ENCODE data around the gene KCNC1.
A peak's percentile ranks its signal among the peaks of the same experiment; 100 is the strongest.

Gene KCNC1
- 0 to 0.10 (median 0) reads per million in 9 experiments for total RNA-seq

GRCh38 chr11:17734418-17734911, at the start of gene KCNC1:
Gene KCNC1, plus strand, starts transcription at chr11:17734781. Its CDS starts 1,222 bp downstream, at chr11:17736003.
- ATAC-seq (replicated peaks) = no peak
- no peaks in the 10 kb centered on the region for H3K9me3 Mint-ChIP-seq
- no peak for DNase-seq

GRCh38 chr11:17686231-17686980, 48.2 kb upstream of the KCNC1 start:
- H3K27me3 Mint-ChIP-seq = peaks cover 32 to 49% of the 10 kb centered on the region in 2 donors
- no peaks in the 10 kb centered on the region for H3K36me3 Mint-ChIP-seq (ENCODE audit: insufficient read depth)

More at GRCh38 chr11:17734418-17734911, at the start of gene KCNC1:
- H3K4me1 Mint-ChIP-seq (ENCODE audit: low read depth in 2 of 2) = peaks cover 0 to 3% of the 10 kb centered on the region in 2 donors
- no peak within 1 kb of the TSS for H3K27ac Mint-ChIP-seq
- peak within 1 kb of the TSS; percentile 58 to 75 for H3K4me3 Mint-ChIP-seq
- peaks cover 4% of the 10 kb centered on the region for H3K36me3 Mint-ChIP-seq (ENCODE audit: insufficient read depth)
- peaks cover 55 to 62% of the 10 kb centered on the region in 2 donors for H3K27me3 Mint-ChIP-seq

GRCh38 chr11:17687946-17688670, 46.5 kb upstream of the KCNC1 start:
- ATAC-seq (replicated peaks) = no peak
- no peak for DNase-seq
- no peaks in the 10 kb centered on the region for H3K36me3 Mint-ChIP-seq (ENCODE audit: insufficient read depth)
- no peak overlapping the region for H3K4me3 Mint-ChIP-seq
- H3K27me3 Mint-ChIP-seq = peaks cover 34 to 48% of the 10 kb centered on the region in 2 donors
- no peak overlapping the region for H3K27ac Mint-ChIP-seq
- no peaks in the 10 kb centered on the region for H3K9me3 Mint-ChIP-seq
- H3K4me1 Mint-ChIP-seq (ENCODE audit: low read depth in 2 of 2) = no peaks in the 10 kb centered on the region

More at GRCh38 chr11:17686231-17686980, 48.2 kb upstream of the KCNC1 start:
- DNase-seq (no peak), ATAC-seq (replicated peaks) (no peak)
- Mint-ChIP-seq H3K4me3 (no peak overlapping the region), H3K9me3 (no peaks in the 10 kb centered on the region), H3K27ac (no peak overlapping the region), H3K4me1 (ENCODE audit: low read depth in 2 of 2) (no peaks in the 10 kb centered on the region)

- Mint-ChIP-seq H3K27ac (no peak overlapping the region), H3K36me3 (ENCODE audit: insufficient read depth) (no peaks in the 10 kb centered on the region), H3K4me3 (no peak overlapping the region), H3K9me3 (no peaks in the 10 kb centered on the region), H3K27me3 (peaks cover 49 to 52% of the 10 kb centered on the region in 2 donors), H3K4me1 (ENCODE audit: low read depth in 2 of 2) (peaks cover 0 to 2% of the 10 kb centered on the region in 2 donors)
- ATAC-seq (replicated peaks) = no peak
- no peak for DNase-seq
These were observed 43.0 kb upstream of the KCNC1 start for GRCh38 chr11:17691550-17691949.

GRCh38 chr11:17691976-17692375, 42.6 kb upstream of the KCNC1 start:
- H3K4me3 Mint-ChIP-seq = no peak overlapping the region
- H3K36me3 Mint-ChIP-seq (ENCODE audit: insufficient read depth) = no peaks in the 10 kb centered on the region
- ATAC-seq (replicated peaks) = no peak
- H3K27me3 Mint-ChIP-seq = peaks cover 52 to 53% of the 10 kb centered on the region in 2 donors
- H3K27ac Mint-ChIP-seq = no peak overlapping the region
- no peaks in the 10 kb centered on the region for H3K9me3 Mint-ChIP-seq
- peaks cover 0 to 2% of the 10 kb centered on the region in 2 donors for H3K4me1 Mint-ChIP-seq (ENCODE audit: low read depth in 2 of 2)
- DNase-seq = no peak

GRCh38 chr11:17692931-17693330, 41.6 kb upstream of the KCNC1 start:
- peaks cover 55 to 63% of the 10 kb centered on the region in 2 donors for H3K27me3 Mint-ChIP-seq
- peaks cover 0 to 2% of the 10 kb centered on the region in 2 donors for H3K4me1 Mint-ChIP-seq (ENCODE audit: low read depth in 2 of 2)
- no peaks in the 10 kb centered on the region for H3K9me3 Mint-ChIP-seq

GRCh38 chr11:17693531-17693930, 41.0 kb upstream of the KCNC1 start:
- Mint-ChIP-seq H3K27me3 (peaks cover 55 to 69% of the 10 kb centered on the region in 2 donors), H3K27ac (no peak overlapping the region), H3K4me1 (ENCODE audit: low read depth in 2 of 2) (peaks cover 0 to 2% of the 10 kb centered on the region in 2 donors), H3K36me3 (ENCODE audit: insufficient read depth) (no peaks in the 10 kb centered on the region), H3K9me3 (no peaks in the 10 kb centered on the region), H3K4me3 (no peak overlapping the region)
- no peak for DNase-seq
- no peak for ATAC-seq (replicated peaks)

More at GRCh38 chr11:17692931-17693330, 41.6 kb upstream of the KCNC1 start:
- Mint-ChIP-seq H3K36me3 (ENCODE audit: insufficient read depth) (no peaks in the 10 kb centered on the region), H3K27ac (no peak overlapping the region), H3K4me3 (no peak overlapping the region)
- ATAC-seq (replicated peaks) (no peak), DNase-seq (no peak)

- ATAC-seq (replicated peaks) (no peak), DNase-seq (no peak)
- H3K4me3 Mint-ChIP-seq = no peak overlapping the region
- no peak overlapping the region for H3K27ac Mint-ChIP-seq
- peaks cover 0 to 2% of the 10 kb centered on the region in 2 donors for H3K4me1 Mint-ChIP-seq (ENCODE audit: low read depth in 2 of 2)
- H3K9me3 Mint-ChIP-seq = no peaks in the 10 kb centered on the region
- no peaks in the 10 kb centered on the region for H3K36me3 Mint-ChIP-seq (ENCODE audit: insufficient read depth)
- peaks cover 55 to 80% of the 10 kb centered on the region in 2 donors for H3K27me3 Mint-ChIP-seq
These were observed 40.0 kb upstream of the KCNC1 start for GRCh38 chr11:17694494-17695110.

- H3K4me3 Mint-ChIP-seq = no peak overlapping the region
- peaks cover 55 to 81% of the 10 kb centered on the region in 2 donors for H3K27me3 Mint-ChIP-seq
- ATAC-seq (replicated peaks) = no peak
- H3K27ac Mint-ChIP-seq = no peak overlapping the region
- H3K4me1 Mint-ChIP-seq (ENCODE audit: low read depth in 2 of 2) = peaks cover 0 to 2% of the 10 kb centered on the region in 2 donors
- no peak for DNase-seq
- H3K9me3 Mint-ChIP-seq = no peaks in the 10 kb centered on the region
- no peaks in the 10 kb centered on the region for H3K36me3 Mint-ChIP-seq (ENCODE audit: insufficient read depth)
These were observed 38.8 kb upstream of the KCNC1 start for GRCh38 chr11:17695454-17696441.

- H3K4me1 Mint-ChIP-seq (ENCODE audit: low read depth in 2 of 2) = peaks cover 0 to 2% of the 10 kb centered on the region in 2 donors
- H3K36me3 Mint-ChIP-seq (ENCODE audit: insufficient read depth) = no peaks in the 10 kb centered on the region
- no peak overlapping the region for H3K4me3 Mint-ChIP-seq
- peaks cover 51 to 84% of the 10 kb centered on the region in 2 donors for H3K27me3 Mint-ChIP-seq
- DNase-seq (no peak), ATAC-seq (replicated peaks) (no peak)
- H3K9me3 Mint-ChIP-seq = no peaks in the 10 kb centered on the region
- no peak overlapping the region for H3K27ac Mint-ChIP-seq
These were observed 37.8 kb upstream of the KCNC1 start for GRCh38 chr11:17696741-17697140.

- Mint-ChIP-seq H3K27me3 (peaks cover 45 to 78% of the 10 kb centered on the region in 2 donors), H3K4me1 (ENCODE audit: low read depth in 2 of 2) (peaks cover 0 to 2% of the 10 kb centered on the region in 2 donors), H3K36me3 (ENCODE audit: insufficient read depth) (no peaks in the 10 kb centered on the region), H3K4me3 (no peak overlapping the region), H3K27ac (no peak overlapping the region), H3K9me3 (no peaks in the 10 kb centered on the region)
- no peak for DNase-seq
- ATAC-seq (replicated peaks) = no peak
These were observed 37.2 kb upstream of the KCNC1 start for GRCh38 chr11:17697175-17697949.

All from effector memory CD8-positive, alpha-beta T cell (primary cell).